Aorta (tissue), 5 donors: ENCODE results near the gene AHR. TPM values are rescaled to one million over a fixed set of nuclear protein-coding genes. Genes with fewer than 3 reads are reported as not detected.

Experiments used
- ATAC-seq: fragments of 200-7000 bp; cut with Tn5 transposase; one replicate; pipeline ENCODE4 v1.9.1; 2022; ENCODE audit warnings: moderate library complexity; ENCODE audit not compliant: low FRiP score
- DNase-seq, 2 donors: peaks; one replicate each; pipeline ENCODE4 v3.0.0-alpha.2; 2020
- H3K27ac ChIP-seq, 2 donors: one replicate each; pipeline ENCODE4 v1.5.1; 2013; ENCODE audit warnings: low read length in 2 of 2, mild to moderate bottlenecking in 2 of 2, moderate library complexity in 2 of 2, control low read depth in 1 of 2, inconsistent platforms in 1 of 2, low read depth in 1 of 2
- H3K27me3 ChIP-seq, 2 donors: one replicate each; pipeline ENCODE4 v1.6.1; 2013; ENCODE audit warnings: control low read depth in 1 of 2, low read length in 1 of 2, mild to moderate bottlenecking in 1 of 2, moderate library complexity in 1 of 2; ENCODE audit not compliant: insufficient read depth in 2 of 2, control insufficient read depth in 1 of 2
- H3K36me3 ChIP-seq, 2 donors: one replicate each; pipeline ENCODE4 v1.6.1; 2013; ENCODE audit warnings: control low read depth in 1 of 2, low read length in 1 of 2, mild to moderate bottlenecking in 1 of 2; ENCODE audit not compliant: insufficient read depth in 2 of 2, control insufficient read depth in 1 of 2
- H3K4me1 ChIP-seq, 2 donors: one replicate each; pipeline ENCODE4 v1.6.1; 2013; ENCODE audit warnings: low read length in 2 of 2, control low read depth in 1 of 2, mild to moderate bottlenecking in 1 of 2, moderate library complexity in 1 of 2; ENCODE audit not compliant: insufficient read depth in 2 of 2, control insufficient read depth in 1 of 2
- H3K4me3 ChIP-seq, 2 donors: one replicate each; pipeline ENCODE4 v1.5.1; 2013; ENCODE audit warnings: low read length in 2 of 2, control low read depth in 1 of 2, mild to moderate bottlenecking in 1 of 2
- H3K9me3 ChIP-seq: one replicate; pipeline ENCODE4 v1.6.1; 2013; ENCODE audit warnings: mild to moderate bottlenecking, low read length; ENCODE audit not compliant: control insufficient read depth
- WGBS, 2 donors: extraction: QIAGEN DNeasy Blood & Tissue Kit; methylation state at CpG; one replicate each; pipeline ENCODE4 v1.1.7; 2013; 5-methylcytosine and 5-hydroxymethylcytosine counted together
- intact Hi-C, 2 donors: fragments of 100-400 bp; cut with DNase I; formaldehyde crosslinking; loops; one replicate each; pipeline versions ENCODE4 v1.14.2 to v1.15.0; 2022
- long read RNA-seq, 2 donors: library from polyadenylated mRNA; unstranded; transcript quantifications; one replicate each; pipeline ENCODE4 v2.0.0, GENCODE V29; 2020 to 2021
- polyA plus RNA-seq, 2 donors: library from polyadenylated mRNA; stranded (reverse); fragments of 200-250 nt; gene quantifications; one replicate each; pipeline ENCODE4 v1.2.3, GENCODE V29; 2013
- total RNA-seq, 2 donors: library from RNA; stranded (reverse); fragmentation: NEBNext Ultra II Directional; extraction: Animal tissue kit (Norgen Biotek cat#: 25700); gene quantifications; one replicate each; pipeline ENCODE4 v1.2.1, GENCODE V29; 2021
- donor health status: healthy with polysubstance abuse.
- donor health status: Bipolar disorder and iron deficiency.
- donor health status: DM: no; HTN: no; CAD: no.
- donor health status: DM: no; HTN: no; CAD: no.
- donor health status: DM: yes; HTN: yes; CAD: no.

Gene AHR
- total RNA-seq = 100 to 1,000 TPM in 1 of 2 donors, 10 to 100 TPM in 1; 65.8 to 117 TPM
- polyA plus RNA-seq = 10 to 100 TPM; 16.9 to 36.2 TPM
- long read RNA-seq, donor 1, full-length matches to known transcripts = 4 of 23 reads
- long read RNA-seq, donor 1, partial matches to known transcripts = 19 of 23 reads
- long read RNA-seq, donor 1, other reads (novel, unspliced or antisense) = 0 of 23 reads
- long read RNA-seq, donor 2, full-length matches to known transcripts = 1 of 18 reads
- long read RNA-seq, donor 2, partial matches to known transcripts = 8 of 18 reads
- long read RNA-seq, donor 2, other reads (novel, unspliced or antisense) = 9 of 18 reads

DNA sequence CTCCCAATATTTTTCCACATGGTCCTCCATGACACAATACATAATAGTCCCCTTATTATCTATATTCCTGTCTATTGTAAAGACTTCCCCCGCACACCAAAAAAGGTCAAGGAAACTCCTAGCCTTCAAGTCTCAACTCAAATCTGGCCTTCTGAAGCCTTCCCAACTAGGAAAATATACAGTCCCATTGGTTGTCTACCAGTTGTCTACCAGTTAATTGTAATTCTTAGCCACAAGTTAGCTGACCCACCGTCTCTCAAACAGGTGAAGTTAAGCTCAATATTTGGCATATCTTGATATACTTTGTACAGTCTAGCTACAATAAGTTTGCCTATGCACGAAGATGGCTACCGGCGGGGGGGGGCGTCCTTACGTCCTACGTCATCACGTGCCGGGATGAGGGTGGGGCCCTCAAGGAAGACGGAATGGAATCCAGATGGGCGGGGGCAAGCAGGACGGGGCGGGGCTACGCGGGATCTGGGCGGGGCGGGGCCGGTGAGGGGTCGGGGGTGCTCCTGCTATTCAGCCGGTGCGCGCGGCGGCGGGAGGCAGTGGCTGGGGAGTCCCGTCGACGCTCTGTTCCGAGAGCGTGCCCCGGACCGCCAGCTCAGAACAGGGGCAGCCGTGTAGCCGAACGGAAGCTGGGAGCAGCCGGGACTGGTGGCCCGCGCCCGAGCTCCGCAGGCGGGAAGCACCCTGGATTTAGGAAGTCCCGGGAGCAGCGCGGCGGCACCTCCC lies at the start of gene AHR:
Gene AHR (plus strand): TSS at position 551 of the 738 bp plus-strand sequence. CDS start 613 bp downstream, outside the sequence.
- Histone ChIP-seq H3K27me3 (peaks cover 0 to 2% of the 10 kb centered on the region in 2 donors), H3K27ac (peak within 1 kb of the TSS; percentile 17 to 45), H3K4me3 (peak within 1 kb of the TSS; percentile 11 to 88), H3K4me1 (peaks cover 0 to 2% of the 10 kb centered on the region in 2 donors), H3K9me3 (no peaks in the 10 kb centered on the region), H3K36me3 (no peaks in the 10 kb centered on the region)
- WGBS, 2 donors = 4% methylated on average over 38 to 46 of the region's 46 CpGs
- intact Hi-C loops = loop anchor here in 1 of 2 donors (10.0 kb wide), 1 partner anchor 153 kb away; no protein-coding TSS in a partner anchor
- DNase-seq (peak; percentile 95 to 98), ATAC-seq (peak; percentile 94)

DNA sequence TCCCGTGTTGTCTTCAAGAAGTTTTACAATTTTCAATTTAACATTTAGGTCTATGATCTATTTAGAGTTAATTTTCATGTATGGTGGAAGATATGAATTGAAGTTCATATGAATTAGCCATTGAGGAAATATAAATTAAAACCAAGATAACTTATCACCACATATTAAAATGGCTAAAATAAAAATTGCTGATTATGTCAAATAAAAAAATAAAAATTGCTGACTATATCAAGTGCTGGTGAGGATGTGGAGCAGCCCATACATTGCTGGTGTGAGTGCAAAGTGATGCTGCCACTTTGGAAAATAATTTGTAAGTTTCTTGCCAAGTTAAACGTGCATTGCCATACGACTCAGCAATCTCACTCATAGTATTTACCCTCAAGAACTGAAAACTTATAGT lies 44.6 kb upstream of the AHR start:
- Histone ChIP-seq H3K9me3 (no peaks in the 10 kb centered on the region), H3K36me3 (no peaks in the 10 kb centered on the region), H3K4me1 (no peaks in the 10 kb centered on the region), H3K4me3 (no peak overlapping the region), H3K27ac (no peak overlapping the region), H3K27me3 (no peaks in the 10 kb centered on the region)
- intact Hi-C loops = no loop called here
- ATAC-seq (no peak), DNase-seq (no peak)
- 83 to 90% methylated on average over 3 of the region's 3 CpGs for WGBS, 2 donors

DNA sequence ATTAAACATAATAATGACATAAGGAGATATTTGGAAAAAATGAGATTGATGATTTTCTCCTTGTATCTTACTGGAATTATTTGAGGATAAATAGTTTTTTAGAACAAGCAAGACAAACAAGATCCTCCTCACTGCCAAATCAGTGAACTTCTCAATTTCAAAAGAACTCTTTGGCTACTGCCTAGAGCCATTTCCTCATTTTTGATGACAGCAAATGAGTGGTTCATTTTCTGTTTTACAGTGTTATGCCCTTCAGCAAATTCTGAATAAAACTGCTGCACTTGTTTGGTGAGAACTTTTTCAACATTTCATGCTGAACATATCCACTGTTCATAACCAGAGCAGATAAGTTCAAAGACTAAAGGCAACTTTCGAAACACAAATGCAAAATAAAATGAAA lies 42.5 kb upstream of the AHR start:
- ATAC-seq (no peak), DNase-seq (no peak)
- H3K27me3 ChIP-seq = no peaks in the 10 kb centered on the region
- intact Hi-C loops = no loop called here
- WGBS, 2 donors = 54 to 77% methylated on average over 1 of the region's 1 CpG
- H3K9me3 ChIP-seq = no peaks in the 10 kb centered on the region
- H3K4me3 ChIP-seq = no peak overlapping the region
- H3K27ac ChIP-seq = no peak overlapping the region
- H3K4me1 ChIP-seq = no peaks in the 10 kb centered on the region
- H3K36me3 ChIP-seq = no peaks in the 10 kb centered on the region

DNA sequence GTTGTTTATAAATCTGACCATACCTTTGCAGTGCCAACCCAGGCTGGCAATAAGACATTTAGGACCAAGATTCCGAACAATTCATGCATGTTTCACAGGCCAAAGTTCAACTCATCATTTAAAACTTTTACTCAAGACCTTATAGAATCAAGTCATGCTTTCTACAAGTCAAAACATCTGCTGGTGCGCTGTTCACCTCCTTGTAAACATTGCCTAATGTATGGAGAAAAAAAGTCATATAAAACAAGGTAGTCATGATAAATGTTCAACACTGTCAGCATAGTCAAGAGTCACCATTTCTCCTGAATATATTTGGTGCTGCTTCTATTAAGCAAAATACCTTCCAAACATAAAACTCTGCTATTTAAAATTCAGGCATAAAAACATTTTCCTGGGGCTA lies 42.1 kb upstream of the AHR start:
- WGBS, 2 donors = 68 to 89% methylated on average over 2 of the region's 2 CpGs
- Histone ChIP-seq H3K36me3 (no peaks in the 10 kb centered on the region), H3K4me1 (no peaks in the 10 kb centered on the region), H3K4me3 (no peak overlapping the region), H3K27ac (no peak overlapping the region), H3K27me3 (no peaks in the 10 kb centered on the region), H3K9me3 (no peaks in the 10 kb centered on the region)
- no peak for ATAC-seq
- no peak for DNase-seq
- intact Hi-C loops = no loop called here

DNA sequence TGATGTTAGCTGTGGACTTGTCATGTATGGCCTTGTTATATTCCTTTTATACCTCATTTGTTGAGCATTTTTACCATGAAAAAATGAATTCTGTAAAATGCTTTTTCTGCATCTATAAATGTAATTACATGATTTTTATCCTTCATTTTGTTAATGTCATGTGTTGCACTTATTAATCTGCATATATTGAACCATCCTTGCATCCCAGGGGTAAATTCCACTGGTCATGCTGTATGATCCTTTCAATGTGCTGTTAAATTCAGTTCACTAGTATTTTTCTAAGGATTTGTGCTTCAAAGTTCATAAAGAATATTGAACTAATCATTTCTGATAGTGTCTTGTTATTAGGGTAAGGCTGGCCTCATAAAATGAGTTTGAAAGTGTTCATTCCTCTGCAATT lies 31.9 kb upstream of the AHR start:
- H3K9me3 ChIP-seq = peaks cover 5% of the 10 kb centered on the region
- no peaks in the 10 kb centered on the region for H3K36me3 ChIP-seq
- no peaks in the 10 kb centered on the region for H3K4me1 ChIP-seq
- intact Hi-C loops = no loop called here
- DNase-seq = no peak
- H3K4me3 ChIP-seq = no peak overlapping the region
- no peak overlapping the region for H3K27ac ChIP-seq
- H3K27me3 ChIP-seq = no peaks in the 10 kb centered on the region
- ATAC-seq = no peak

DNA sequence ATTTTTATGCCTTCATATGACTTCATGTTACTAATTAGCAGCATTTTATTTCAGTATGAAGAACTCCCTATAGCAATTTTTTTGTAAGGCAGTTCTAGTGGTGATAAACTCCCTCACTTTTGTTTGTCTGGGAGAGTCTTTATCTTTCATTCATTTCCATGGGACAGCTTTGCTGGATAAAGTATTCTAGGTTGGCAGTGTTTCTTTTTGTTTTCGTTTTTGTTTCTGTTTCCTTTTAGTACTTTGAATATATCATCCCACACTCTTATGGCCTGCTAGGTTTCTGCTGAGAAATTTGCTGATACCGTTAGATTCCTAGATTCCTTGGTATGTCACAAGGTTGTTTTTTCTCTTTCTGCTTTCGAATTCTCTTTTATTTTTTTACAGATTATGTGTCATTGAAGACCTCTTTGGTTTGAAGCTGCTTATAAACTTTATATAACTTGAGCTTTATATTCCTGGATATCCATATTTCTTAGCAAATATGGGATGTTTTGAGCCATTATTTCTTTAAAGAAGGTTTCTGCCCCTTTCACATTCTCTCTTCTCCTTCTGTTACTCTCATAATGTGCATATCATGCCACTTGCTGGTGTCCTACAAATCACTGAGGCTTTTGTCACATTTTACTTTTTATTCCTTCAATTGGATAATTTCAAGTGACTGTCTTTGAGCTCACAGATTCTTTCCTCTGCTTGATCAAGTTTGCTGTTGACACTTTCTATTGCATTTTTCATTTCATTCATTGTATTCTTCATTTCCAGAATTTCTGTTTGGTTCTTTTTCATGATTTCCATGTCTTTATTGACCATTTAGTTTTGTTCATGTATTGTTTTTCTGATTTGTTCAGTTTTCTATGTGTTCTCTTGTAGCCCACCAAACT lies 28.9 kb upstream of the AHR start:
- no peaks in the 10 kb centered on the region for H3K36me3 ChIP-seq
- H3K27me3 ChIP-seq = no peaks in the 10 kb centered on the region
- no peak overlapping the region for H3K27ac ChIP-seq
- intact Hi-C loops = loop anchor here in 1 of 2 donors (10.0 kb wide), 1 partner anchor 175 kb away; no protein-coding TSS in a partner anchor
- peaks cover 5% of the 10 kb centered on the region for H3K9me3 ChIP-seq
- H3K4me3 ChIP-seq = no peak overlapping the region
- DNase-seq = no peak
- ATAC-seq = no peak
- H3K4me1 ChIP-seq = no peaks in the 10 kb centered on the region
- WGBS, 2 donors = 68 to 91% methylated on average over 3 of the region's 3 CpGs

DNA sequence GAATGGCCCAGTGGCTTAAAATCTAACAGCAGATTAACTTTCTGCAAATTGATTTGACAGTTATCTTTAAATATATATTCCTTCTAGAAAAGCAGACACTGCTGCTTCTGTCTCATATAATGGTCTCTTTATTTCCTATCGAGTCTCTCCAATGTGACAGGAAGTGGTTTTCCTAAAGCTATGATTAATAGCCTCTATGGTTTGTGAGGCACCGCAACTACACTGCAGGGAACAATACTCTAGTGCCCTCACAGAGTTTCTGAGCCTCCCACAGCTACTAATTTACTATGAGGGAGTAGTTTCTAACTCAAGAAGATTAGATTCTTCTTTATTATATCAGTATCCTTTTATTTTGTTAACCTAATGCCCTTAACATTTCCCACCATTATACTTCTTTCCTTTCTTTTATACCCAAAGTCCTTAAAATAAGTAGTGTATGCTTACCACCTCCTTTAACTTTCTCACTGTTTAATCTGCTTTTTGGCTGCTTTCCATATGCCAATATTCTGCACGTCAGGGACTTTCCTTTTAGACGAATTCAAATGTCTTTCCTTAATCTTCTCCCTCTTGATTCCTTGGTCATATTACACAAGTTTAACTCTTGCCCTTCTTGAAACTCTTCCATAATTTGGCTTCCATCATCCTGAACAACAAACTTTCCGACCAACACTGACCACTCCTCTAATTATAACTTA lies 23.8 kb upstream of the AHR start:
- DNase-seq = no peak

More for the DNA sequence above, 23.8 kb upstream of the AHR start:
- WGBS, 2 donors = 41 to 44% methylated on average over 5 of the region's 5 CpGs
- Histone ChIP-seq H3K4me1 (peaks cover 1 to 2% of the 10 kb centered on the region in 2 donors), H3K27ac (no peak overlapping the region), H3K4me3 (no peak overlapping the region), H3K27me3 (no peaks in the 10 kb centered on the region), H3K36me3 (no peaks in the 10 kb centered on the region), H3K9me3 (peaks cover 5% of the 10 kb centered on the region)
- intact Hi-C loops = loop anchor here (5.0 to 10.0 kb wide), 2 partner anchors 42 to 180 kb away; no protein-coding TSS in a partner anchor
- no peak for ATAC-seq
